Measurements from ENCODE around the gene SLC12A1. TPM values are rescaled to one million over a fixed set of nuclear protein-coding genes. Genes with fewer than 3 reads are reported as not detected.

The SLC12A1 gene
- total RNA-seq, 2 donors from 2014 or later = not detected

- H3K9me3 ChIP-seq = no peaks in the 10 kb centered on the region
- peak; percentile 38 for TF ChIP-seq CTCF (IDR thresholded peaks at IDR 0.05)
- no peaks in the 10 kb centered on the region for H3K27me3 ChIP-seq
- H3K9ac ChIP-seq (ENCODE audit: low read depth in 2 of 2, low read length in 2 of 2) = no peak overlapping the region
- H3K4me1 ChIP-seq = no peaks in the 10 kb centered on the region
- H3K27ac ChIP-seq = no peak overlapping the region
- DNase-seq = peak; percentile 20
- H3K4me3 ChIP-seq = no peak overlapping the region
- intact Hi-C loops (cut with DNase I) = loop anchor here (10.0 kb wide), 1 partner anchor 1046 kb away; no protein-coding TSS in a partner anchor
- H3K36me3 ChIP-seq = no peaks in the 10 kb centered on the region
Observed at GRCh38 chr15:48250640-48251076, 44.6 kb downstream of the SLC12A1 start.

- Histone ChIP-seq H3K4me1 (no peaks in the 10 kb centered on the region), H3K4me3 (no peak overlapping the region), H3K9me3 (no peaks in the 10 kb centered on the region), H3K27me3 (no peaks in the 10 kb centered on the region), H3K36me3 (no peaks in the 10 kb centered on the region), H3K27ac (no peak overlapping the region), H3K9ac (ENCODE audit: low read depth in 2 of 2, low read length in 2 of 2) (no peak overlapping the region)
- no peak for TF ChIP-seq CTCF (IDR thresholded peaks at IDR 0.05)
- no peak for DNase-seq
- intact Hi-C loops (cut with DNase I) = loop anchor here (10.0 kb wide), 1 partner anchor 1048 kb away; no protein-coding TSS in a partner anchor
Observed at GRCh38 chr15:48253172-48253571, 47.1 kb downstream of the SLC12A1 start.

GRCh38 chr15:48265135-48265534 is 59.0 kb downstream of the SLC12A1 start:
- H3K36me3 ChIP-seq = no peaks in the 10 kb centered on the region
- no peak overlapping the region for H3K9ac ChIP-seq (ENCODE audit: low read depth in 2 of 2, low read length in 2 of 2)
- intact Hi-C loops (cut with DNase I) = no loop called here
- TF ChIP-seq CTCF (IDR thresholded peaks at IDR 0.05) = no peak
- H3K4me3 ChIP-seq = no peak overlapping the region
- no peak for DNase-seq
- H3K27ac ChIP-seq = no peak overlapping the region
- H3K4me1 ChIP-seq = no peaks in the 10 kb centered on the region
- no peaks in the 10 kb centered on the region for H3K27me3 ChIP-seq
- H3K9me3 ChIP-seq = no peaks in the 10 kb centered on the region

- no peak overlapping the region for H3K9ac ChIP-seq (ENCODE audit: low read depth in 2 of 2, low read length in 2 of 2)
- no peak for DNase-seq
- H3K4me1 ChIP-seq = no peaks in the 10 kb centered on the region
- intact Hi-C loops (cut with DNase I) = no loop called here
- no peak overlapping the region for H3K4me3 ChIP-seq
- no peak overlapping the region for H3K27ac ChIP-seq
- no peaks in the 10 kb centered on the region for H3K27me3 ChIP-seq
- TF ChIP-seq CTCF (IDR thresholded peaks at IDR 0.05) = no peak
- no peaks in the 10 kb centered on the region for H3K9me3 ChIP-seq
- H3K36me3 ChIP-seq = no peaks in the 10 kb centered on the region
Observed at GRCh38 chr15:48266024-48266689, 60.1 kb downstream of the SLC12A1 start.

- no peaks in the 10 kb centered on the region for H3K9me3 ChIP-seq
- no peak overlapping the region for H3K4me3 ChIP-seq
- no peak for TF ChIP-seq CTCF (IDR thresholded peaks at IDR 0.05)
- no peak overlapping the region for H3K9ac ChIP-seq (ENCODE audit: low read depth in 2 of 2, low read length in 2 of 2)
- H3K36me3 ChIP-seq = no peaks in the 10 kb centered on the region
- no peaks in the 10 kb centered on the region for H3K27me3 ChIP-seq
- H3K4me1 ChIP-seq = no peaks in the 10 kb centered on the region
- H3K27ac ChIP-seq = no peak overlapping the region
- intact Hi-C loops (cut with DNase I) = no loop called here
- no peak for DNase-seq
Observed at GRCh38 chr15:48267766-48268165, 61.7 kb downstream of the SLC12A1 start.

Data from colonic mucosa (tissue), 4 donors.